Myocyte (in vitro differentiated cells): ENCODE measurements around the gene MED23. TPM values are rescaled to one million over a fixed set of nuclear protein-coding genes. Genes with fewer than 3 reads are reported as not detected.
A peak's percentile ranks its signal among the peaks of the same experiment; 100 is the strongest.

Experiments
- DNase-seq: peaks from one replicate; pipeline ENCODE4 v3.0.0-alpha.2; 2012; ENCODE audit warnings: low read depth
- polyA plus RNA-seq: library from polyadenylated mRNA; unstranded; fragments of >200 nt; gene quantifications from one replicate; pipeline ENCODE4 v1.2.1, GENCODE V29; 2012; ENCODE audit warnings: missing spikeins
- total RNA-seq: library from RNA; depleted of rRNA; stranded (reverse); fragments of >200 nt; gene quantifications from 2 replicates; pipeline ENCODE4 v1.2.3, GENCODE V29; 2014

Gene MED23, protein sequence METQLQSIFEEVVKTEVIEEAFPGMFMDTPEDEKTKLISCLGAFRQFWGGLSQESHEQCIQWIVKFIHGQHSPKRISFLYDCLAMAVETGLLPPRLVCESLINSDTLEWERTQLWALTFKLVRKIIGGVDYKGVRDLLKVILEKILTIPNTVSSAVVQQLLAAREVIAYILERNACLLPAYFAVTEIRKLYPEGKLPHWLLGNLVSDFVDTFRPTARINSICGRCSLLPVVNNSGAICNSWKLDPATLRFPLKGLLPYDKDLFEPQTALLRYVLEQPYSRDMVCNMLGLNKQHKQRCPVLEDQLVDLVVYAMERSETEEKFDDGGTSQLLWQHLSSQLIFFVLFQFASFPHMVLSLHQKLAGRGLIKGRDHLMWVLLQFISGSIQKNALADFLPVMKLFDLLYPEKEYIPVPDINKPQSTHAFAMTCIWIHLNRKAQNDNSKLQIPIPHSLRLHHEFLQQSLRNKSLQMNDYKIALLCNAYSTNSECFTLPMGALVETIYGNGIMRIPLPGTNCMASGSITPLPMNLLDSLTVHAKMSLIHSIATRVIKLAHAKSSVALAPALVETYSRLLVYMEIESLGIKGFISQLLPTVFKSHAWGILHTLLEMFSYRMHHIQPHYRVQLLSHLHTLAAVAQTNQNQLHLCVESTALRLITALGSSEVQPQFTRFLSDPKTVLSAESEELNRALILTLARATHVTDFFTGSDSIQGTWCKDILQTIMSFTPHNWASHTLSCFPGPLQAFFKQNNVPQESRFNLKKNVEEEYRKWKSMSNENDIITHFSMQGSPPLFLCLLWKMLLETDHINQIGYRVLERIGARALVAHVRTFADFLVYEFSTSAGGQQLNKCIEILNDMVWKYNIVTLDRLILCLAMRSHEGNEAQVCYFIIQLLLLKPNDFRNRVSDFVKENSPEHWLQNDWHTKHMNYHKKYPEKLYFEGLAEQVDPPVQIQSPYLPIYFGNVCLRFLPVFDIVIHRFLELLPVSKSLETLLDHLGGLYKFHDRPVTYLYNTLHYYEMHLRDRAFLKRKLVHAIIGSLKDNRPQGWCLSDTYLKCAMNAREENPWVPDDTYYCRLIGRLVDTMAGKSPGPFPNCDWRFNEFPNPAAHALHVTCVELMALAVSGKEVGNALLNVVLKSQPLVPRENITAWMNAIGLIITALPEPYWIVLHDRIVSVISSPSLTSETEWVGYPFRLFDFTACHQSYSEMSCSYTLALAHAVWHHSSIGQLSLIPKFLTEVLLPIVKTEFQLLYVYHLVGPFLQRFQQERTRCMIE (N-terminal part only)
- 26.5 and 26.7 TPM in 2 replicates for total RNA-seq
- 9.4 TPM for polyA plus RNA-seq

- DNase-seq, result peak; percentile 96
Measured at GRCh38 chr6:131627724-131628682, at the start of gene MED23. Gene MED23 (minus strand): TSS chr6:131628242. CDS start chr6:131628049, 193 bp downstream.

DNA sequence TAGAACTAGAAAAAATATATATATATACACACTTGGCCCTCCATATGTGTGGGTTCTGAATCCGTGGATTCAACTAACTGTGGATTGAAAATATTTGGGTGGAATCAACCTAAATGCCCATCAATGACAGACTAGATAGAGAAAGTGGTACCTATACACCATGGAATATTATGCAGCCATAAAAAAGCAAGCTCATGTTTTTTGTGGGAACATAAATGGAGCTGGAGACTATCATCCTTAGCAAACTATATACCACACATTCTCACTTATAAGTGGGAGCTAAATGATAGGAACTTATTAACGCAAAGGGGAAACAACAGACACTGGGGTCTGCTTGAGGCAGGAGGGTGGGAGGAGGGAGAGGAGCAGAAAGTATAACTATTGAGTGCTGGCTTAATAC, 45.1 kb upstream of the MED23 start:
- no peak for DNase-seq

DNA sequence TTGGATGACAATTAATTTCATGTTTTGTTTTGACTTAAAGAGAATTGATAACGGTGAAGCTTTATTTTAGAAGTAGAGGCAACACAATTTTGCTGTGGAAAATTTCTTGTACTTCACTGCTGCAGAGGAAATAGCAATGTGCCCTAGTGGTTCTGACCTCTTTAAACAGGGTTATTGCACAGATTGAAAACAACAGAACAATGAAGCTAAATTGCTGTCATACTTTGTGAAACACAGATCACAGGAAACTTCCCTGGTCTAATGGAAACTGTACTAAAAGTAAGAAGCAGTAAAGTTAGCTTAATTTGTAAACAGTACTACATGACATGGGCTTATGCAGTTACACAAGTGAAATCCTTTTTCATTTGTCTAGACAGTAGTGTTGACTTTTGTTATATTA, 41.8 kb upstream of the MED23 start:
- no peak for DNase-seq

DNA sequence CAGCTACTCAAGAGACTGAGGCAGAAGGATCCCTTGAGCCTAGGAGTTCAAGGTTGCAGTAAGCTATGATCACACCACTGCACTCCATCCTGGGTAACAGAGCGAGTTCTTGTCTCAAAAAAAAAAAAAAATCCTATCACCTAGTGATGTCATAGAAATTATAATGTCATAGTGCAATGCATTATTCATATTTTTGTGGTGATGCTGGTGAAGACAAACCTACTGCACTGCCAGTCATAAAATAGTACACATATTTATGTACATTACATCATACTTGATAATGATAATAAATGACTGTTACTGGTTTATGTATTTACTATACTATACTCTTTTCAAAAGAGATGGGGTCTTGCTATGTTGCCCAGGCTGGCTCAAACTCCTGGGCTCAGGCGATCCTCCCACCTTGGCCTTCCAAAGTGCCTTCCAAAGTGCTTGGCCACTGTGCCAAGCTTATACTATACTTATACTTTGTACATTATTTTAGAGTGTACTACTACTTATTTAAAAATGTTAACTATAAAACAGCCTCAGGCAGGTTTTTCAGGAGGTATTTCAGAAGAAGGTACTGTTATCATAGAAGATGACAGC, 35.6 kb upstream of the MED23 start:
- no peak for DNase-seq

GRCh38 chr6:131660195-131660594, 32.2 kb upstream of the MED23 start:
- DNase-seq, result peak; percentile 27

DNA sequence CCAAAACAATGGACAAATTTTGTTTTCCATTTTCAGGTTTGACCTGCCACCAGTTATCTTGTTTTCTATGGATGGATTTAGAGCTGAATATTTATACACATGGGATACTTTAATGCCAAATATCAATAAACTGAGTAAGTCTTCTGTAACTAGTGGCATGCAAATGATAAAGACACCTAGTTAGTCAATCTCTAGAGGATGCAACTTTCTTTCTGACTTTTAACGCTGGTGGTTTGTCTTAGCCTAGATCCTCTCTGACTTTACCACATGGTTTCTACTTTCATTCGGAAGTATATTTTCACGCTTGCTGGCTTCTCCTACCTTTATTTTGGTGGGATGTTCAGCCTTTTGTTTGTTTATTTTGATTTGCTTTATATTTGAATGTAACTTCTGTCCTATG, 30.2 kb upstream of the MED23 start:
- DNase-seq, result no peak

DNA sequence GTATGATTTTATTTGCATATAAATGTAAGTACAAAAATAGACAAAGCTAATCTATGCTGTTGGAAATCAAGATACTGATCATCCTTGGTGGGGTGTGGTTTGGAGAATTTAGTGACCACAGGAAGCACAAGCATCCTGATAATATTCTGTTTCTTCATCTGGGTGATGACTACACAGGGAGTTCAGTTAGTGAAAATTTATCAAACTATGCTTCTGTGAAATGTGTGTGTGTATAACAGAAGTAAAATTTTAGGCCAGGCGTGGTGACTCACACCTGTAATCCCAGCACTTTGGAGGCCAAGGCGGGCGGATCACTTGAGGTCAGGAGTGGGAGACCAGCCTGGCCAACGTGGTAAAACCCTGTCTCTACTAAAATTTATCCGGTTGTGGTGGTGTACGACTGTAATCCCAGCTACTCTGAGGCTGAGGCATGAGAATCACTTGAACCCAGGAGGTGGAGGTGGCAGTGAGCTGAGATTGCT, 29.6 kb upstream of the MED23 start:
- DNase-seq, result peak; percentile 19

- no peak for DNase-seq
Measured at GRCh38 chr6:131657222-131657621, 29.2 kb upstream of the MED23 start.

GRCh38 chr6:131656667-131657066, 28.6 kb upstream of the MED23 start:
- DNase-seq, result no peak

GRCh38 chr6:131655951-131656350, 27.9 kb upstream of the MED23 start:
- no peak for DNase-seq

DNA sequence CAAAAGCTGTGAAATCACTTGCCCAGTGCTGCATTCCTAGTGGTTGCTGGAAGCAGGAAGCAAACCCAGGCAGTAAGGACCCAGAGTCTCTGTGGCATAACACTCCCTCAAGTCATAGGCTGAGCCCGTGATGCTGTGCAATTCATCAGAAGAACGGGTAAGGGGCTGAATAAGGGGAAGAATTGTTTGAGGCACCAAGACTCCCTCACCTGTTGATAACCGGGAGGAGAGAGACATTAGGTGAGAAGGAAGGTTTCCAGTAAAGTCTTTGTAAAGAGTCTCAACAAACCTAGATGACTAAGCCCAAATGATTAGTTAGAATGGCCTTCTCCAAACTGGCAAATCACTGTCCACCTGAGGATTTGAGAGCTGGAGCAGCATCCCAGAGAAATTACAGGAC, 27.3 kb upstream of the MED23 start:
- no peak for DNase-seq

DNA sequence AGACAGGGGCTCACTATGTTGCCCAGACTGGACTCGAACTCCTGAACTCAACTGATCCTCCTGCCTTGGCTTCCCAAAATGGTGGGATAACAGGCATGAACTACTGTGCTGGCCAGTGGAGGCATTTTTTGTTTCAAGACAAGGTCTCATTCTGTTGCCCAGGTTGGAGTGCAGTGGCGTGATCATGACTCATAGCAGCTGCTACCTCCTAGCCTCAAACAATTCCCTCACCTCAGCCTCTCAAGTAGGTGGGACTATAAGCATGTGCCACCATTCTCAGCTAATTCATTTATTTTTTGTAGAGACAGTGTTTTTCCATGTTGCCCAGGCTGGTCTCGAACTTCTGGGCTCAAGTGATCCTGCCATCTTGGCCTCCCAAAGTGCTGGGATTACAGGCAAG, 26.3 kb upstream of the MED23 start:
- DNase-seq, result peak; percentile 13

DNA sequence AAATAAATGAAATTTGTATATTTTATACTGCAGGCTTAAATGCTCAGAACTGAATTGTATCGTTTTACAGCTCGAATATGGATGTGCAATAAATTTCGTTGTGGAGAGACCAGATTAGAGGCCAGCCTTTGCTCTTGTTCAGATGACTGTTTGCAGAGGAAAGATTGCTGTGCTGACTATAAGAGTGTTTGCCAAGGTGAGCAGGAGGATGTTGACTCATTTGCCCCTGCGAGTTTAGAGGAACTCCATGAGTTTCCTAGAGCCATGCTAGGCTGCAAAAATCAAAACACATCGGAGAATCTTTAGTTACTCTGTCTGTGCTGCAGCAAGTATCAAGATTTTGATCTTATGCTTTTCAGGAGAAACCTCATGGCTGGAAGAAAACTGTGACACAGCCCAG, 24.4 kb upstream of the MED23 start:
- no peak for DNase-seq

- no peak for DNase-seq
Measured at GRCh38 chr6:131651782-131652181, 23.7 kb upstream of the MED23 start.

GRCh38 chr6:131646249-131646670, 18.2 kb upstream of the MED23 start:
- no peak for DNase-seq

GRCh38 chr6:131645846-131646245, 17.8 kb upstream of the MED23 start:
- DNase-seq, result no peak

DNA sequence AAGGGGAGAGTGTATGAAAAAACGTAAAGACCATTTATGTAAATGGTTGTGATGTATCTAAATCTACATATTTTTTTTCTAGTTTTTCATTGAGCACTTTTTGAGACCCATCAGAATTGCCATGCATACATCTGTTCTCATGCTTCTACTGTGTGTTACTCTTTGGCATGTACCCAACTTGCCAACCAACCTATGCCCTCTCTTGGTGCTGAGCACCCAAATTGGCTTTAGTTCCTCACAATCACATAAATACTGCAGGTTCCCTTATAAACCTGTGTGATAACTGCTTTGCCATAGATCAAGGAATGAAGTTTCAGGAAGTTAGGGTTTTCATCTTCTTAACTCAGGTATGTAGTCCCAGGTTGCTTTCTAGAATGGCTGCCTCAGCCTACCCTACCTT, 16.9 kb upstream of the MED23 start:
- DNase-seq, result no peak

GRCh38 chr6:131643855-131644460, 15.9 kb upstream of the MED23 start:
- no peak for DNase-seq

- no peak for DNase-seq
Measured at GRCh38 chr6:131642987-131643611, 15.1 kb upstream of the MED23 start.
